Thyroid gland (tissue), 4 donors: ENCODE data around the gene FAM181A. TPM values are rescaled to one million over a fixed set of nuclear protein-coding genes. Genes with fewer than 3 reads are reported as not detected.

Experiments
- DNase-seq, 2 donors: peaks; one replicate each; pipeline ENCODE4 v3.0.0-alpha.2; 2019
- H3K27ac ChIP-seq, 3 donors: fragments of 200-600 bp; sonication (generic); 1 replicate in 2 of 3; 2 replicates in 1 of 3; pipeline ENCODE4 v1.5.1; 2016 to 2019; ENCODE audit warnings: mild to moderate bottlenecking in 1 of 3, moderate library complexity in 1 of 3
- H3K27me3 ChIP-seq: fragments of 200-600 bp; sonication (generic); one replicate; pipeline ENCODE4 v1.5.1; 2019
- H3K36me3 ChIP-seq, 2 donors: fragments of 200-600 bp; sonication (generic); one replicate each; pipeline ENCODE4 v1.5.1; 2016 to 2019
- H3K4me1 ChIP-seq, 2 donors: fragments of 200-600 bp; sonication (generic); one replicate each; pipeline ENCODE4 v1.5.1; 2017 to 2019
- H3K4me3 ChIP-seq, 3 donors: fragments of 200-600 bp; sonication (generic); replicated peaks in 1 of 3; 1 replicate in 2 of 3; 2 replicates in 1 of 3; pipeline ENCODE4 v1.5.1; 2016; ENCODE audit warnings: mild to moderate bottlenecking in 1 of 3
- H3K9me3 ChIP-seq: fragments of 200-600 bp; sonication (generic); one replicate; pipeline ENCODE4 v1.5.1; 2017
- CTCF ChIP-seq, 6 experiments: fragments of 200-600 bp in 3 of 6; fragments of 450-650 bp in 3 of 6; sonication (generic) in 3 of 6; IDR thresholded peaks; one replicate each; pipeline ENCODE4 v1.5.1; 2016 to 2019; ENCODE audit warnings: antibody characterized with exemption in 6 of 6, mild to moderate bottlenecking in 2 of 6, inconsistent platforms in 1 of 6, moderate library complexity in 1 of 6
- POLR2A ChIP-seq, 2 donors: fragments of 450-650 bp; IDR thresholded peaks; one replicate each; pipeline ENCODE4 v1.6.1; 2017; ENCODE audit warnings: antibody characterized with exemption in 2 of 2, mild to moderate bottlenecking in 2 of 2, moderate library complexity in 1 of 2
- WGBS, 2 donors: methylation state at CpG; one replicate each; pipeline ENCODE4 v1.1.5; 2017; 5-methylcytosine and 5-hydroxymethylcytosine counted together
- intact Hi-C: fragments of 100-400 bp; cut with DNase I; formaldehyde crosslinking; loops from one replicate; pipeline ENCODE4 v1.15.1; 2023
- total RNA-seq, 4 donors: library from RNA; depleted of rRNA; stranded (reverse); fragments of >200 nt; gene quantifications; one replicate each; pipeline ENCODE4 v1.2.3, GENCODE V29; 2016

The FAM181A gene
- total RNA-seq, 4 donors from 2014 or later, result 0.40 to 3.6 (median 0.63) TPM

GRCh38 chr14:93973607-93974006 is 46.5 kb downstream of the FAM181A start:
- no peak for TF ChIP-seq CTCF (IDR thresholded peaks at IDR 0.05)
- TF ChIP-seq POLR2A (IDR thresholded peaks at IDR 0.05), result no peak
- Histone ChIP-seq H3K36me3 (no peaks in the 10 kb centered on the region), H3K4me3 (no peak overlapping the region), H3K27ac (no peak overlapping the region), H3K27me3 (no peaks in the 10 kb centered on the region), H3K9me3 (no peaks in the 10 kb centered on the region), H3K4me1 (no peaks in the 10 kb centered on the region)
- intact Hi-C loops, result no loop called here
- 77 to 82% methylated on average over 5 of the region's 6 CpGs for WGBS, 2 donors
- DNase-seq, result no peak

GRCh38 chr14:93974299-93974698 is 47.2 kb downstream of the FAM181A start:
- no peak for TF ChIP-seq POLR2A (IDR thresholded peaks at IDR 0.05)
- TF ChIP-seq CTCF (IDR thresholded peaks at IDR 0.05), result no peak
- no peak overlapping the region for H3K4me3 ChIP-seq
- 89 to 95% methylated on average over 6 of the region's 6 CpGs for WGBS, 2 donors
- H3K9me3 ChIP-seq, result no peaks in the 10 kb centered on the region
- no peaks in the 10 kb centered on the region for H3K4me1 ChIP-seq
- intact Hi-C loops, result no loop called here
- H3K27ac ChIP-seq, result no peak overlapping the region
- H3K36me3 ChIP-seq, result no peaks in the 10 kb centered on the region
- H3K27me3 ChIP-seq, result no peaks in the 10 kb centered on the region
- no peak for DNase-seq

GRCh38 chr14:93974833-93975232 is 47.7 kb downstream of the FAM181A start:
- intact Hi-C loops, result no loop called here
- H3K27me3 ChIP-seq, result no peaks in the 10 kb centered on the region
- H3K4me1 ChIP-seq, result no peaks in the 10 kb centered on the region
- no peaks in the 10 kb centered on the region for H3K36me3 ChIP-seq
- no peak for DNase-seq
- whole genome bisulfite sequencing, 2 donors, result 78 to 86% methylated on average over 7 to 8 of the region's 12 CpGs
- H3K27ac ChIP-seq, result no peak overlapping the region
- no peak for TF ChIP-seq CTCF (IDR thresholded peaks at IDR 0.05)
- TF ChIP-seq POLR2A (IDR thresholded peaks at IDR 0.05), result no peak
- no peak overlapping the region for H3K4me3 ChIP-seq
- no peaks in the 10 kb centered on the region for H3K9me3 ChIP-seq

- TF ChIP-seq CTCF (IDR thresholded peaks at IDR 0.05), result no peak
Observed at GRCh38 chr14:93975791-93976476, 48.8 kb downstream of the FAM181A start.

GRCh38 chr14:93976477-93977057 is 49.4 kb downstream of the FAM181A start, which contains the start of gene ASB2:
TSS of gene ASB2 (minus strand) at chr14:93976570. CDS start at chr14:93964539, 12,031 bp downstream.
- TF ChIP-seq POLR2A (IDR thresholded peaks at IDR 0.05), result no peak
- no peak for TF ChIP-seq CTCF (IDR thresholded peaks at IDR 0.05)
- no peaks in the 10 kb centered on the region for H3K27me3 ChIP-seq
- H3K36me3 ChIP-seq, result no peaks in the 10 kb centered on the region
- DNase-seq, result no peak
- WGBS, 2 donors, result 33 to 46% methylated on average over 12 of the region's 12 CpGs
- H3K4me3 ChIP-seq, result no peak within 1 kb of the TSS
- H3K27ac ChIP-seq, result no peak within 1 kb of the TSS
- no peaks in the 10 kb centered on the region for H3K4me1 ChIP-seq
- intact Hi-C loops, result no loop called here
- no peaks in the 10 kb centered on the region for H3K9me3 ChIP-seq

More at GRCh38 chr14:93975791-93976476, 48.8 kb downstream of the FAM181A start:
- no peak for DNase-seq
- 72 to 84% methylated on average over 9 of the region's 9 CpGs for WGBS, 2 donors
- no peaks in the 10 kb centered on the region for H3K36me3 ChIP-seq
- no peak overlapping the region for H3K27ac ChIP-seq
- no peaks in the 10 kb centered on the region for H3K4me1 ChIP-seq
- intact Hi-C loops, result no loop called here
- no peak overlapping the region for H3K4me3 ChIP-seq
- no peaks in the 10 kb centered on the region for H3K9me3 ChIP-seq
- H3K27me3 ChIP-seq, result no peaks in the 10 kb centered on the region
